ENCODE data around the gene ASB7. TPM values are rescaled to one million over a fixed set of nuclear protein-coding genes. Genes with fewer than 3 reads are reported as not detected.
A peak's percentile ranks its signal among the peaks of the same experiment; 100 is the strongest.

ASB7 gene
- total RNA-seq, 2 donors from 2014 or later = 16.2 to 17.8 TPM

DNA sequence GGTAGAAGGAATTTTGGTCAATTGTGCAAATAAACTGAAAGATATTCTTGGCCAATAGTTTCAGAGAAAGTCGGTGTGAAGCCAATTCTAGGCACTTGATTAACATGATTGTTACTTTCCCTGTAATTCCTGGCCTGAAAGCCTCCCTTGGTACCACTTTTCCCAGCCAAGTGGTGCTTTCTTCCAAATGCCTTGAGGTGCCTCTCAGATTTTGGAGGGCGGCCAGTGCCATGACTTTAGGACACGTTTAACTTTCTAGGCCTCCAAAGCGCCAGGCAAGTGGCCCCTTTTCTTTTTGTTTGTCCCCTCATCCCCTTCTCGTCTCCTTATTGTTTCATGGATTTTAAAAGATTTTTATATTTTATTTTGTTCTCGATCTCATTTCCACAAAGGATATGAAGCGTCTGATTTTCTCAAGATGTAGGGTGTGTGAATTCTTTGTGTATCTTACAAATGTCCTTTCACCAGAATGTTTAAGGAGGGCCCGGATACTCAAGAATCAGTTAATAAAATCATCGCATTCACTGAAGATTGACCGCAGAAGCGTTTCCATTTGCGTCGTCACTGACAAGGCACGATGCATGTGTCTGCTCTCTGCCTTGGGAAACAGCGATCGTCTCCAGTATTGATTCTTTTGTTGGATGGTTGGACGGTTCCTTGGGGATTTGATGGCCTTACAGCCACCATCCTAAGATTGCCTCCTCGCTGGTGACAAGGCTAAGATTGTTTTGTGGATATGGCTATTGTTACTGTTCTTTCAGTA is 87.8 kb downstream of the ASB7 start:
- H3K4me1 ChIP-seq = no peaks in the 10 kb centered on the region
- intact Hi-C loops (cut with DNase I) = no loop called here

DNA sequence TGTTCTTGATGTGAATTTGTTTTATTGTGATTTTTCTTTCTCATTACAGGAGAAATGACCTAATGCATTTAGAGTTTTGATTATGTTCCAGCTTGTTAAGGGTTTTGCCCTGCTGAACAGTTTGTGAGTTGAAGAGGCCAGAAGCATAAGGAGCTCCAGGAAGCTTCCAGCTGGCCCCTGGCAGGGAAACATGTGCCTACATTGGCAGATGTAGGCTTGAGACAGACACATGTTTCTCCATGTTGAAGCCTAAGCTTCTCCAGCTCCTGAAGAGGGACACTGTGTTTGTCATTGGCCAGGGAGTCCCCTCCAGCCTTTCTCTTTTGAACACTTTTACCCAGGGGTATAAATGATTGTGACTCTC is 88.4 kb downstream of the ASB7 start:
- DNase-seq = peak; percentile 13
- no peak overlapping the region for H3K27ac ChIP-seq
- no peak overlapping the region for H3K9ac ChIP-seq (ENCODE audit: low read depth in 2 of 2, low read length in 2 of 2)
- no peaks in the 10 kb centered on the region for H3K9me3 ChIP-seq
- H3K4me3 ChIP-seq = no peak overlapping the region
- intact Hi-C loops (cut with DNase I) = no loop called here
- TF ChIP-seq, protein P1, sequence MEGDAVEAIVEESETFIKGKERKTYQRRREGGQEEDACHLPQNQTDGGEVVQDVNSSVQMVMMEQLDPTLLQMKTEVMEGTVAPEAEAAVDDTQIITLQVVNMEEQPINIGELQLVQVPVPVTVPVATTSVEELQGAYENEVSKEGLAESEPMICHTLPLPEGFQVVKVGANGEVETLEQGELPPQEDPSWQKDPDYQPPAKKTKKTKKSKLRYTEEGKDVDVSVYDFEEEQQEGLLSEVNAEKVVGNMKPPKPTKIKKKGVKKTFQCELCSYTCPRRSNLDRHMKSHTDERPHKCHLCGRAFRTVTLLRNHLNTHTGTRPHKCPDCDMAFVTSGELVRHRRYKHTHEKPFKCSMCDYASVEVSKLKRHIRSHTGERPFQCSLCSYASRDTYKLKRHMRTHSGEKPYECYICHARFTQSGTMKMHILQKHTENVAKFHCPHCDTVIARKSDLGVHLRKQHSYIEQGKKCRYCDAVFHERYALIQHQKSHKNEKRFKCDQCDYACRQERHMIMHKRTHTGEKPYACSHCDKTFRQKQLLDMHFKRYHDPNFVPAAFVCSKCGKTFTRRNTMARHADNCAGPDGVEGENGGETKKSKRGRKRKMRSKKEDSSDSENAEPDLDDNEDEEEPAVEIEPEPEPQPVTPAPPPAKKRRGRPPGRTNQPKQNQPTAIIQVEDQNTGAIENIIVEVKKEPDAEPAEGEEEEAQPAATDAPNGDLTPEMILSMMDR (IDR thresholded peaks at IDR 0.05) = no peak
- no peaks in the 10 kb centered on the region for H3K27me3 ChIP-seq
- no peaks in the 10 kb centered on the region for H3K4me1 ChIP-seq
- H3K36me3 ChIP-seq = no peaks in the 10 kb centered on the region

More for the DNA sequence above, 87.8 kb downstream of the ASB7 start:
- TF ChIP-seq, protein P1 (IDR thresholded peaks at IDR 0.05) = no peak
- peak; percentile 14 for DNase-seq
- Histone ChIP-seq H3K4me3 (no peak overlapping the region), H3K36me3 (no peaks in the 10 kb centered on the region), H3K27me3 (no peaks in the 10 kb centered on the region), H3K9me3 (no peaks in the 10 kb centered on the region), H3K9ac (ENCODE audit: low read depth in 2 of 2, low read length in 2 of 2) (no peak overlapping the region), H3K27ac (no peak overlapping the region)

DNA sequence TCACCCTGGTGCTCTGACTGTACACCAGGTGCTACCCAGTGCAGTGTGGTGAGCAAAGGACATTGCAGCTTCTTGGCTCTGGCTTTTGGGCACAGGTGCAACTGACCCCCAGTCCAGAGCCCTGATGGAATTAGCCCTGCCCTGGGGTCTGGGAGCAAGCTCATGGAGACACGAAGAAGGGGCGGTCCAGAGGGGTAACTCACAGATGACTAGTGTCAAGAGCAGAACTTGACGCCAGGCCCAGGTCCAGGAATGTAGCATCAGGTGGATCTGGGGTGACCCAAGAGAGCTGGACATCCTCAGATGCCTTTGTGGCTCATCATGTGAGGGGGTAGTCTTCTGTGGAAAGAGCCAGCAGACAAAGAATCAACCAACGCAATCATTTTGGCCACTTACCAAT is 88.9 kb downstream of the ASB7 start:
- H3K27me3 ChIP-seq = no peaks in the 10 kb centered on the region
- TF ChIP-seq, protein P1 (IDR thresholded peaks at IDR 0.05) = no peak
- H3K27ac ChIP-seq = no peak overlapping the region
- no peak overlapping the region for H3K4me3 ChIP-seq
- no peak overlapping the region for H3K9ac ChIP-seq (ENCODE audit: low read depth in 2 of 2, low read length in 2 of 2)
- no peaks in the 10 kb centered on the region for H3K36me3 ChIP-seq
- no peaks in the 10 kb centered on the region for H3K4me1 ChIP-seq
- intact Hi-C loops (cut with DNase I) = no loop called here
- peak; percentile 4 for DNase-seq
- no peaks in the 10 kb centered on the region for H3K9me3 ChIP-seq

DNA sequence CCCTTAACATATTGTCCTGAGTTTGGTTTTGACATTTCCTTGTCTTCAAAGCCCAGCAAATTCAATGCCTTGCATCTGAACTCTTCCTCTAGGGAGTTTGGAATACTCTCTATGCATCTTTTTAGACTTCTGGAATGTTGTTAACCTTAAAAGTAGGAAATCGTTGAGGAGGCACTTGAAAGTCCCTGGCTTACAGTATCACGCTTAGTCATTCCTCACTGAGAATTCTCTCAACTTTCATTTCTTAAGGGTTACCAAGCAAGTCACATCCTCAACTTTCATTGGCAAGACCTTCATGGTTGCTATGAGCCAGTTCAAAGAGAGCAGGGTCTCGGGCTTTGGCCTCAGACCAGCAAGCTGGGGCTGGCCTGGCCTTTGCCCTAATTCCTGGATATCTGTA is 89.9 kb downstream of the ASB7 start:
- Histone ChIP-seq H3K9me3 (no peaks in the 10 kb centered on the region), H3K4me3 (no peak overlapping the region), H3K27ac (no peak overlapping the region), H3K27me3 (no peaks in the 10 kb centered on the region), H3K36me3 (no peaks in the 10 kb centered on the region), H3K9ac (ENCODE audit: low read depth in 2 of 2, low read length in 2 of 2) (no peak overlapping the region), H3K4me1 (no peaks in the 10 kb centered on the region)
- no peak for DNase-seq
- intact Hi-C loops (cut with DNase I) = no loop called here
- TF ChIP-seq, protein P1 (IDR thresholded peaks at IDR 0.05) = no peak

DNA sequence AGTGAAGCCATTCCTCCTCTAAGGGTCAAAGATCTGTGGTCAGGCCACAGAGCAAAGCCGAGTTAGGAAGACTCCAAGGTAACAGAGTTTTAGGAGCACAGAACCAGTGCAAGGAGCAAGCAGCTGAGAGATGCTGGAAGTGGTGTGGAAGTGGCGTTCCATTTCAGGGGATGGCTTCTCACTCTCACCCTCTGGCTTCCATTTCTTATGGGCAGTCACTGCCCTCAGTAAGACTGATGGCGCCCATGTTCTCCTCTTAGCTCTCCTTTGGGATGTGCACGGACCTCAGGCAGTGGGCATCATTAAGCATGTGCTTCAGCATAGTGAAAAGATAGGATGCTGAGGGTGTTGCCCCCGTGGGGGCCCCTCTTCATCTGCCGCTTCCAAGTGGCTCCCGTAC is 90.3 kb downstream of the ASB7 start:
- Histone ChIP-seq H3K9ac (ENCODE audit: low read depth in 2 of 2, low read length in 2 of 2) (no peak overlapping the region), H3K27ac (no peak overlapping the region), H3K4me1 (no peaks in the 10 kb centered on the region), H3K9me3 (no peaks in the 10 kb centered on the region), H3K4me3 (no peak overlapping the region), H3K36me3 (no peaks in the 10 kb centered on the region), H3K27me3 (no peaks in the 10 kb centered on the region)
- TF ChIP-seq, protein P1 (IDR thresholded peaks at IDR 0.05) = no peak
- intact Hi-C loops (cut with DNase I) = no loop called here
- DNase-seq = peak; percentile 2

Measured in colonic mucosa (tissue), 4 donors.